Upper lobe of left lung (tissue), 4 donors: Measurements from ENCODE around the gene KRT78.
"Not testable (repeated sequence)": the region's sequence is repeated elsewhere in the genome, so short reads cannot be mapped to it uniquely, and the experiment has no call there.

Experiments
- EP300 ChIP-seq, 4 donors: sonication (generic); formaldehyde crosslinking; IDR thresholded peaks; one replicate each; pipeline ENCODE4 v1.5.1; 2017; ENCODE audit warnings: antibody characterized with exemption in 4 of 4, control low read depth in 2 of 4
- POLR2A ChIP-seq, 4 donors: fragments of 450-650 bp; IDR thresholded peaks; one replicate each; pipeline ENCODE4 v1.5.1; 2016 to 2017; ENCODE audit warnings: antibody characterized with exemption in 4 of 4, mild to moderate bottlenecking in 2 of 4
- TF ChIP-seq, protein P1 (sequence below), 6 experiments: fragments of 450-650 bp in 4 of 6; fragments of 200-600 bp in 2 of 6; sonication (generic) in 2 of 6; IDR thresholded peaks; one replicate each; pipeline ENCODE4 v1.5.1; 2016 to 2019; ENCODE audit warnings: antibody characterized with exemption in 6 of 6

DNA sequence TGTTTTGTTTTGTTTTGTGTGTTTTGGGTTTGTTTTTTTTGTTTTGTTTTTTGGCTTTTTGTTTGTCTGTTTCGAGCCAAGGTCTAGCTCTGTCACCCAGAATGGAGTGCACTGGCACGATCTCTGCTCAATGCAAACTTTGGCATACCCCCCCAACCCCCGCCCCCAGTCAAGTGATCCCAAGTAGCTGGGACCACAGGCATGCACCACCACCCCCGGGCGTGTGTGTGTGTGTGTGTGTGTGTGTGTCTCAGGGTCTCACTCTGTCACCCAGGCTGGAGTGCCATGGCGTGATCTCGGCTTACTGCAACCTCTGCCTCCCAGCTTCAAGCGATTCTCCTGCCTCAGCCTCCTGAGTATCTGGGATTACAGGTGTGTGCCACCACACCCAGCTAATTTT, 31.7 kb upstream of the KRT78 start:
- TF ChIP-seq, protein P1, sequence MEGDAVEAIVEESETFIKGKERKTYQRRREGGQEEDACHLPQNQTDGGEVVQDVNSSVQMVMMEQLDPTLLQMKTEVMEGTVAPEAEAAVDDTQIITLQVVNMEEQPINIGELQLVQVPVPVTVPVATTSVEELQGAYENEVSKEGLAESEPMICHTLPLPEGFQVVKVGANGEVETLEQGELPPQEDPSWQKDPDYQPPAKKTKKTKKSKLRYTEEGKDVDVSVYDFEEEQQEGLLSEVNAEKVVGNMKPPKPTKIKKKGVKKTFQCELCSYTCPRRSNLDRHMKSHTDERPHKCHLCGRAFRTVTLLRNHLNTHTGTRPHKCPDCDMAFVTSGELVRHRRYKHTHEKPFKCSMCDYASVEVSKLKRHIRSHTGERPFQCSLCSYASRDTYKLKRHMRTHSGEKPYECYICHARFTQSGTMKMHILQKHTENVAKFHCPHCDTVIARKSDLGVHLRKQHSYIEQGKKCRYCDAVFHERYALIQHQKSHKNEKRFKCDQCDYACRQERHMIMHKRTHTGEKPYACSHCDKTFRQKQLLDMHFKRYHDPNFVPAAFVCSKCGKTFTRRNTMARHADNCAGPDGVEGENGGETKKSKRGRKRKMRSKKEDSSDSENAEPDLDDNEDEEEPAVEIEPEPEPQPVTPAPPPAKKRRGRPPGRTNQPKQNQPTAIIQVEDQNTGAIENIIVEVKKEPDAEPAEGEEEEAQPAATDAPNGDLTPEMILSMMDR (IDR thresholded peaks at IDR 0.05), result not testable (repeated sequence)
- TF ChIP-seq EP300, POLR2A (IDR thresholded peaks at IDR 0.05): not testable (repeated sequence)
